Lung (tissue), 12 donors: ENCODE results near the gene PSMB10. TPM values are rescaled to one million over a fixed set of nuclear protein-coding genes. Genes with fewer than 3 reads are reported as not detected.
A peak's percentile ranks its signal among the peaks of the same experiment; 100 is the strongest.

Experiments
- ATAC-seq: fragments of 200-7000 bp; cut with Tn5 transposase; one replicate; pipeline ENCODE4 v1.9.1; 2020; ENCODE audit warnings: moderate number of reproducible peaks; ENCODE audit not compliant: insufficient read depth, low FRiP score
- DNase-seq, 3 donors: peaks; one replicate each; pipeline ENCODE4 v3.0.0-alpha.2; 2013 to 2017
- H3K27ac ChIP-seq, 2 donors: one replicate each; pipeline ENCODE4 v1.5.1; 2013; ENCODE audit warnings: mild to moderate bottlenecking in 2 of 2, moderate library complexity in 2 of 2, control low read depth in 1 of 2, inconsistent platforms in 1 of 2, low read depth in 1 of 2, low read length in 1 of 2
- H3K27me3 ChIP-seq, 3 donors: one replicate each; pipeline ENCODE4 v1.5.1; 2013; ENCODE audit warnings: low read length in 2 of 3; ENCODE audit not compliant: control insufficient read depth in 3 of 3, insufficient read depth in 3 of 3
- H3K36me3 ChIP-seq, 4 donors: one replicate each; pipeline ENCODE4 v1.5.1; 2013; ENCODE audit warnings: low read length in 4 of 4, mild to moderate bottlenecking in 1 of 4, moderate library complexity in 1 of 4; ENCODE audit not compliant: control insufficient read depth in 4 of 4, insufficient read depth in 4 of 4
- H3K4me1 ChIP-seq, 5 donors: one replicate each; pipeline ENCODE4 v1.5.1; 2013; ENCODE audit warnings: low read length in 5 of 5, mild to moderate bottlenecking in 2 of 5, moderate library complexity in 1 of 5; ENCODE audit not compliant: control insufficient read depth in 5 of 5, insufficient read depth in 5 of 5
- H3K4me3 ChIP-seq: one replicate; pipeline ENCODE4 v1.5.1; 2013; ENCODE audit warnings: mild to moderate bottlenecking, control low read depth, moderate library complexity
- H3K9ac ChIP-seq, 2 donors: one replicate each; pipeline ENCODE4 v1.5.1; 2013; ENCODE audit warnings: low read length in 2 of 2, control low read depth in 1 of 2; ENCODE audit not compliant: insufficient read depth in 1 of 2
- H3K9me3 ChIP-seq, 4 donors: one replicate each; pipeline ENCODE4 v1.5.1; 2013; ENCODE audit warnings: low read length in 3 of 4, mild to moderate bottlenecking in 1 of 4, moderate library complexity in 1 of 4; ENCODE audit not compliant: control insufficient read depth in 4 of 4, insufficient read depth in 3 of 4
- CTCF ChIP-seq: IDR thresholded peaks from 2 replicates; pipeline ENCODE4 v1.5.1; 2012; ENCODE audit warnings: mild to moderate bottlenecking; ENCODE audit errors: control extremely low read depth, extremely low read depth
- WGBS, 2 donors: extraction: QIAGEN DNeasy Blood & Tissue Kit; methylation state at CpG; one replicate each; pipeline ENCODE4 v1.1.7; 2013; 5-methylcytosine and 5-hydroxymethylcytosine counted together
- polyA plus RNA-seq, 2 donors: library from polyadenylated mRNA; stranded (reverse); fragments of 200-250 nt; gene quantifications; one replicate each; pipeline ENCODE4 v1.2.1, GENCODE V29; 2013
- total RNA-seq, 2 donors: library from RNA; depleted of rRNA in 1 of 2; stranded (reverse); fragments of >200 nt in 1 of 2; gene quantifications; one replicate each; pipeline ENCODE4 v1.2.1, GENCODE V29; 2014 to 2021
- donor health status: control.
- donor health status: control.
- donor health status: Bipolar disorder and iron deficiency.
- donor health status: healthy.
- donor health status: DM: yes; HTN: yes; CAD: no.

The PSMB10 gene
- total and polyA plus RNA-seq, 4 donors = 36.6 to 186 (median 112) TPM

GRCh38 chr16:67968400-67969253 lies 32.0 kb upstream of the PSMB10 start, which contains the start of gene SLC12A4:
TSS of gene SLC12A4 (minus strand) at chr16:67968637. CDS start at chr16:67968553, 84 bp downstream.
- peak; percentile 97 for ATAC-seq
- H3K9me3 ChIP-seq = no peaks in the 10 kb centered on the region
- peak; percentile 93 to 95 (median 94) for DNase-seq
- H3K36me3 ChIP-seq = peaks cover 0 to 6% (median 2%) of the 10 kb centered on the region in 4 donors
- H3K27ac ChIP-seq = peak within 1 kb of the TSS; percentile 94 to 95
- WGBS, 2 donors = 1% methylated on average over 61 to 78 of the region's 78 CpGs
- H3K4me1 ChIP-seq = peaks cover 8 to 32% (median 19%) of the 10 kb centered on the region in 5 donors
- peak within 1 kb of the TSS; percentile 80 to 95 for H3K9ac ChIP-seq
- no peak for TF ChIP-seq CTCF
- H3K4me3 ChIP-seq = peak within 1 kb of the TSS; percentile 88
- no peaks in the 10 kb centered on the region for H3K27me3 ChIP-seq

DNA sequence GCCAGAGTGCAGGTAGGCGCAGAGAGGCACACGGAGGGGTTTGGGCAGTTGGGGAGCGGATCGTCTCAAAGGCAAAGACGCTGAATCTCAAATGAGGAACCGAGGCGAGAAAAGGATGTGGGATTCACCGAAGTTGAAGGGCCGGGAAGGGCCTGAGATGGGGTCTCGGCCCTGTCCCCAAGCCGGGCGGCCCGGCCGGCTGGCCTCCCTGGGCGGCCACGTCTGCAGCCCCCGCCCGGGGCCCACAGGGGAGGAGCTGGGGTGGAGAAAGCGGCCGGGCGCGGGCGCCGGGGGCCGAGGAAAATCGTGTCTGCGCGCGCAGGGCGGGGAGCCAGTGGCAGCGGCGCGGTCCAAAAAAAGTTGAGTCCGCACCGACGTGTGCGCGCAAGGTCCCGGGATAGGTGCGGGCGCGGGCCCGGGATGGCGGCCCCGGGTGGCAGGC lies 31.3 kb upstream of the PSMB10 start:
- DNase-seq = peak; percentile 56 to 64 (median 60)
- Histone ChIP-seq H3K9me3 (no peaks in the 10 kb centered on the region), H3K27ac (peak overlapping the region; percentile 94 to 95), H3K4me1 (peaks cover 12 to 32% (median 19%) of the 10 kb centered on the region in 5 donors), H3K27me3 (no peaks in the 10 kb centered on the region), H3K9ac (peak overlapping the region; percentile 80 to 95), H3K36me3 (peaks cover 0 to 10% (median 4%) of the 10 kb centered on the region in 4 donors), H3K4me3 (peak overlapping the region; percentile 88)
- peak; percentile 6 for ATAC-seq
- 1% methylated on average over 23 to 45 of the region's 45 CpGs for WGBS, 2 donors
- TF ChIP-seq CTCF = no peak

DNA sequence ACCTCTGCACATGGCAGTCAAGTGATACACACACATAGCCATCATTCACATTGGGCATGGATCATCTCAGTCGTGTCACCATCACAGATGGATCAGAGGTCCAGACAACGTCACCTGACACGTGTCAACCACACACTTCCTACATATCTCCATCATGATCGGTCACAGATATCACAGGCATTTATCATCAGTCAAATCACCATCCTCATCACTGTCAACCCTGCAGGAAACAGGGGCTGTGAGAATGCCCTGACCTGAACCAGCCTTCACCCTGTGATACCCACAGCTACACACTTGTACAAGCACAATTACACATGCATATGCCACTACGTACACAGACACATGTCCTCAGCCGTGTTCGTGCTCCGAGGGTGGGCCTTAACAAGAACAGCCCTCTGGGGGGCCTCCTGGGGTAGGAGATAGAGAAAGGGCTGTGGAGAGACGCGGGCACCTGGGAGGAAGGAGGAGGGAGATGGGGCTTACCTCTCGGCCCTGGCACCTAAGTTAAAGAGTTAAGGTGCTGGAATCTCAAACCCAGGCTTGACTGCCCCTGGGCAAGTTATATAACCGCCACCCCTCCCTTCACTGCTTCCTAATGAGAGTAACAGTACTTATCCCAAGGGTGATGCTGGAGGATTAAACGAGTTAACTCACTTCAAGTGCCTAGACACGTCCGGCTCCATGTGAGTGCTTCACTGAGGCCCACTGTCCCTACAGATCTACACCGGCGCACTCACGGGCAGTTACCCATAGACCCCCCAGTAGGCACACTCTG lies 30.7 kb upstream of the PSMB10 start:
- ATAC-seq (no peak), DNase-seq (peak in 2 of 3 donors; percentile 28 to 36)
- WGBS, 2 donors = 10 to 22% methylated on average over 18 of the region's 18 CpGs
- peaks cover 12 to 32% (median 19%) of the 10 kb centered on the region in 5 donors for H3K4me1 ChIP-seq
- TF ChIP-seq CTCF = no peak
- peak overlapping the region; percentile 94 to 95 for H3K27ac ChIP-seq
- H3K36me3 ChIP-seq = peaks cover 0 to 16% (median 4%) of the 10 kb centered on the region in 4 donors
- H3K4me3 ChIP-seq = peak overlapping the region; percentile 88
- peak overlapping the region; percentile 80 to 95 for H3K9ac ChIP-seq
- H3K9me3 ChIP-seq = no peaks in the 10 kb centered on the region
- H3K27me3 ChIP-seq = no peaks in the 10 kb centered on the region
